Upper lobe of right lung (tissue), 1 donor: ENCODE measurements around the gene PCGF3. TPM values are rescaled to one million over a fixed set of nuclear protein-coding genes. Genes with fewer than 3 reads are reported as not detected.

Experiments used
- ATAC-seq: fragments of 200-7000 bp; cut with Tn5 transposase; one replicate; pipeline ENCODE4 v1.9.1; 2020; ENCODE audit warnings: mild to moderate bottlenecking, moderate library complexity
- DNase-seq: peaks from one replicate; pipeline ENCODE4 v3.0.0-alpha.2; 2020
- H3K27ac ChIP-seq: fragments of 200-600 bp; one replicate; pipeline ENCODE4 v1.8.0; 2022
- H3K27me3 ChIP-seq: fragments of 200-600 bp; one replicate; pipeline ENCODE4 v1.8.0; 2022; ENCODE audit warnings: mild to moderate bottlenecking
- H3K36me3 ChIP-seq: fragments of 200-600 bp; one replicate; pipeline ENCODE4 v1.8.0; 2022
- H3K4me1 ChIP-seq: fragments of 200-600 bp; one replicate; pipeline ENCODE4 v1.8.0; 2022
- H3K4me3 ChIP-seq: fragments of 200-600 bp; one replicate; pipeline ENCODE4 v1.8.0; 2022; ENCODE audit warnings: mild to moderate bottlenecking
- H3K9me3 ChIP-seq: fragments of 200-600 bp; one replicate; pipeline ENCODE4 v1.8.0; 2022
- intact Hi-C: fragments of 100-400 bp; cut with DNase I; formaldehyde crosslinking; loops from one replicate; pipeline ENCODE4 v1.11.0; 2022
- total RNA-seq: library from RNA; stranded (reverse); fragmentation: NEBNext Ultra II Directional; extraction: Animal tissue kit (Norgen Biotek cat#: 25700); gene quantifications from one replicate; pipeline ENCODE4 v1.2.1, GENCODE V29; 2021
- TF ChIP-seq, protein P1 (sequence below): fragments of 200-600 bp; IDR thresholded peaks from one replicate; pipeline ENCODE4 v1.8.0; 2022; ENCODE audit warnings: antibody characterized with exemption
- donor health status: DM: no; HTN: yes; CAD: no; lungs with severe emphysema.

Gene PCGF3
- total RNA-seq, 1 donor from 2014 or later, result 42.2 TPM

DNA sequence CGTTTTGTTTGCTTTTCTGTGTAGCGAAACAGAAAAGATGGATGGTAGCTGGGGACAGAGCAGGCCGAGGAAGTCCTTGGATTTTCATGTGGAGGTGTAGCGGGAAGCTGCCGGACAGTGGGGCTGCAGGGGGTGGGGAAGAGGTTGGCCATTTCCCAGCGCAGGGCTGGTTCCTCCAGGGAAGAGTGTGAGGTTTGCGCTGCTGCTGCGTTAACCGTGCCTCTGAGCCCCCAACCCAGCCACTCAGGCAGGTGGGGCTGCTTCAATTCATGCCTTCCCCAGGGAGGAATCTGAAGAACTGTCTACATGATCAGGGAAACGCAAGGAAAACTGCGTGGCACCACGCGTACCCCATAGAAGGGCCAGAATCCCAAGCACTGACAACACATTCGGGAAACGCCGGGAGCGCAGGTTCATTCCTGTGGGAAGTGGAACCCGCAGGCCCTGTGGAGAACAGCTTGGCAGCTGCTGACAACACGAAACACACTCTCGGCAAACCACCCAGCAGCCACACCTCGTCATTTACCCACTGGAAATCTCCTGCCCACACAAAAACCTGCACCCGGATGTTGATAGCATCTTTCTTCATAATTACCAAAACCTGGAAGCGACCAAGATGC, 57.7 kb downstream of the PCGF3 start:
- peaks cover 70% of the 10 kb centered on the region for H3K36me3 ChIP-seq
- H3K27ac ChIP-seq, result no peak overlapping the region
- TF ChIP-seq, protein P1, sequence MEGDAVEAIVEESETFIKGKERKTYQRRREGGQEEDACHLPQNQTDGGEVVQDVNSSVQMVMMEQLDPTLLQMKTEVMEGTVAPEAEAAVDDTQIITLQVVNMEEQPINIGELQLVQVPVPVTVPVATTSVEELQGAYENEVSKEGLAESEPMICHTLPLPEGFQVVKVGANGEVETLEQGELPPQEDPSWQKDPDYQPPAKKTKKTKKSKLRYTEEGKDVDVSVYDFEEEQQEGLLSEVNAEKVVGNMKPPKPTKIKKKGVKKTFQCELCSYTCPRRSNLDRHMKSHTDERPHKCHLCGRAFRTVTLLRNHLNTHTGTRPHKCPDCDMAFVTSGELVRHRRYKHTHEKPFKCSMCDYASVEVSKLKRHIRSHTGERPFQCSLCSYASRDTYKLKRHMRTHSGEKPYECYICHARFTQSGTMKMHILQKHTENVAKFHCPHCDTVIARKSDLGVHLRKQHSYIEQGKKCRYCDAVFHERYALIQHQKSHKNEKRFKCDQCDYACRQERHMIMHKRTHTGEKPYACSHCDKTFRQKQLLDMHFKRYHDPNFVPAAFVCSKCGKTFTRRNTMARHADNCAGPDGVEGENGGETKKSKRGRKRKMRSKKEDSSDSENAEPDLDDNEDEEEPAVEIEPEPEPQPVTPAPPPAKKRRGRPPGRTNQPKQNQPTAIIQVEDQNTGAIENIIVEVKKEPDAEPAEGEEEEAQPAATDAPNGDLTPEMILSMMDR, result no peak
- H3K9me3 ChIP-seq, result no peaks in the 10 kb centered on the region
- intact Hi-C loops, result no loop called here
- H3K27me3 ChIP-seq, result no peaks in the 10 kb centered on the region
- DNase-seq (no peak), ATAC-seq (no peak)
- no peaks in the 10 kb centered on the region for H3K4me1 ChIP-seq
- no peak overlapping the region for H3K4me3 ChIP-seq

DNA sequence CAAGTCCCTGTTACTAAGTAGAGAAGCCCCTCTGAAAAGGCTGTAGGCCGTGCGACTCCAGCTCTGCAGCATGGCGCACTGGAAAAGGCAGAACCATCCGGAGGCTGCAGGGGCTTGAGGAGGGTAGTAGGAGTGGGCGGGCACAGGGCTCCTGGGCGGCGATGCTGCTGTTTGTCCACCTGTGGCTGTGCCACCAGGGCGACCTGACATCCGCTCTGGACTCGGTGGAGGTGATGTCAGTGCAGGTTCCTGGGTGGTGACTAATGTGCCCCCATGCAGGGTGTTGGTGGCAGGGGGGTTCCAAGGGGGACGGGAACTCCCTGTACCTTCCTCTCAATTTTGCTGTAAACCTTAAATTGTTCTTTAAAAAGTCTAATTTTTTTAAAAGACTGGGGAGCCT, 58.3 kb downstream of the PCGF3 start:
- TF ChIP-seq, protein P1, result no peak
- intact Hi-C loops, result no loop called here
- Histone ChIP-seq H3K36me3 (peaks cover 76% of the 10 kb centered on the region), H3K4me3 (no peak overlapping the region), H3K9me3 (no peaks in the 10 kb centered on the region), H3K4me1 (no peaks in the 10 kb centered on the region), H3K27ac (no peak overlapping the region), H3K27me3 (no peaks in the 10 kb centered on the region)
- ATAC-seq (no peak), DNase-seq (no peak)

DNA sequence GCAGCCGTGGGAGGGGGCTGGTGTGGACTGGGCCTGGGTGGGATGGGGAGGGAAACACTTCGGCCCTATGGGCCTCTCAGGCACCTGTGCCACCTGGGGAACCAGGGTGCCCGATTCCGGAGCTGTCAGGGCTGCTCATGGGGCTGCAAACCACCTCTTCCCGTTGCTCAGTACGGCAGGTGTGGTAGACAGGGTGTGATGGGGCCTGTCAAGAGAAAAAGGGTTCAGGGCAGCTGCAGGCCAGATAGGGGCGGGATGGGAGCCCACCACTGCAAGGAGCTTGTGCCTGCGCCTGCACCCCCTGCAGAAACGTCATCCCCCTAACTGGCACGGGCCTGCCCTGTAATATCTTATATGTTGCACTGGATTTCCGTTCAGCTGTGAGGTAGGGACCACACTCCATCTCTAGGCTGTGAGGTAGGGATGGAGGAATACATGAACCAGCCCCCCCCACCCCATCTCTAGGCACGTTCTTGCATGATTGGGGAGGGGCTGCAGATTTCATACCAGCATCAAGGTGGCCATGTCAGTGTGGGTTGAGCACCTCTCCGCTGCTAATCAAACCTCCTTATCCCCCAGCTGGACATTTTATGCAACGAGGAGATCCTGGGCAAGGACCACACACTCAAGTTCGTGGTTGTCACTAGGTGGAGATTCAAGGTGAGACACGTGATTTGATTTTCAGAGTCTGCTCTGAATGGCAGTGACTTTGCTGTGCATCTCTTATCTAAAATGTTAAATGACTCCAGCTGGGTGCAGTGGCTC, 59.0 kb downstream of the PCGF3 start:
- H3K27ac ChIP-seq, result no peak overlapping the region
- no peak overlapping the region for H3K4me3 ChIP-seq
- H3K9me3 ChIP-seq, result no peaks in the 10 kb centered on the region
- H3K27me3 ChIP-seq, result no peaks in the 10 kb centered on the region
- DNase-seq (no peak), ATAC-seq (no peak)
- H3K36me3 ChIP-seq, result peaks cover 83% of the 10 kb centered on the region
- TF ChIP-seq, protein P1, result no peak
- intact Hi-C loops, result no loop called here
- H3K4me1 ChIP-seq, result no peaks in the 10 kb centered on the region

DNA sequence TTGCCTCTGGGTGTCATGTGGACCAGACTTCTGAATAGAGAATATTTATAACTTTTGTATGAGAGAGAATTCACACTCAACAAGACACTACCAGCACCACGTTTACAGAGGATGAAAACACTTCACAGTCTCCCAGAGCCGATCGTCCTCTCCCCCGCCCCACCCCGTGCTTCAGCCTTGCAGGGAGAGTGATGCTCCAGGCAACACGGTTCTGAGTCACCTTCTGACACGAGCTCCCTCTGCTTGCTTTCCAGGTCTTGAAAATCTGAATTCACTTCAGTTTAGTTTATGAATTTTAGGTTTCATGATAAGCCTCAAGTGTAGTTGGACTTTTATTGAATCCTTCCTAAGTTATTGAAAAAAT, 60.5 kb downstream of the PCGF3 start:
- H3K9me3 ChIP-seq, result no peaks in the 10 kb centered on the region
- TF ChIP-seq, protein P1, result no peak
- intact Hi-C loops, result no loop called here
- ATAC-seq (no peak), DNase-seq (no peak)
- H3K27me3 ChIP-seq, result no peaks in the 10 kb centered on the region
- H3K27ac ChIP-seq, result no peak overlapping the region
- no peaks in the 10 kb centered on the region for H3K4me1 ChIP-seq
- H3K4me3 ChIP-seq, result no peak overlapping the region
- peaks cover 90% of the 10 kb centered on the region for H3K36me3 ChIP-seq

DNA sequence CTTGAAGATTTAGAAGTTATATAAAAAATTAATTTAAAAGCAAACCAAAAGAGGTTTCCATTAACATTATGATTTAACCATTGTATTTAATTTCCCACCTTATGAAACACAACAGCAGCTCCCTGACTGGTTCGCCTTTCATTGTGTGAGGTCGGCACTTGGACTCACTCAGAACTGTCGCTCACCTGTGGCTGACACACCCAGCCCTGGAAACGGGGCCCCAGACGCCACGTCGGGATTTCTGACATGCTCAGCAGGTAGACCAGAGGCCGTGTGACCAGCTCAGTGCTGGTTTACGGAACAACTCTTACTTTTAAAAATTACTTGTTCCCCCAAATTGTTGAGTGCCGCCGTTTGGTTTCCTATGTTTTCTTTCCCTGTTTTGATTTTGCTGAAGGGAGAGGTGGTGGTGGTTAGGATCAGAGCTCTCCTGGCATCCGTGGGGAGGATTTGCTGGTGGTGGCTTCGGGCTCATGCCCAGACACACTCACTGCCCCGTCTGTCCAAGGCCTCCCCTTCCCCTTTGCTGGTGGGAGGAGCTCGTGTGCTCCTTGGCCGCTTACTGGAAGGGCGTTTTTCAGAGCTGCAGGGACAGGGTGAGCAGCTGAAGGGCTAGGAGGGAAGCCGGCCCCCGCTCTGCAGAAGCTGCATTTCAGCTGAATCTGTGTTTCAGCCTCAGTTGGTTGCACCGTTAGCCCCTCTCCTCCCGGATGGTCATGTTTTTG, 61.1 kb downstream of the PCGF3 start:
- Histone ChIP-seq H3K27ac (no peak overlapping the region), H3K4me3 (no peak overlapping the region), H3K36me3 (peaks cover 88% of the 10 kb centered on the region), H3K27me3 (no peaks in the 10 kb centered on the region), H3K9me3 (no peaks in the 10 kb centered on the region), H3K4me1 (no peaks in the 10 kb centered on the region)
- DNase-seq (no peak), ATAC-seq (no peak)
- TF ChIP-seq, protein P1, result no peak
- intact Hi-C loops, result no loop called here
